Stimulated activated CD4-positive, alpha-beta T cell treated with anti-CD3 and anti-CD28 coated beads, TNF-alpha, amount 100 ng/mL, for 1 hour (primary cell): ENCODE results near the gene UBXN6.

ENCODE experiments used
- DNase-seq, 3 donors: peaks; one replicate each; pipeline ENCODE4 v3.0.0-alpha.2; 2020; ENCODE audit warnings: low read depth in 3 of 3, low spot score in 1 of 3

The UBXN6 gene

DNA sequence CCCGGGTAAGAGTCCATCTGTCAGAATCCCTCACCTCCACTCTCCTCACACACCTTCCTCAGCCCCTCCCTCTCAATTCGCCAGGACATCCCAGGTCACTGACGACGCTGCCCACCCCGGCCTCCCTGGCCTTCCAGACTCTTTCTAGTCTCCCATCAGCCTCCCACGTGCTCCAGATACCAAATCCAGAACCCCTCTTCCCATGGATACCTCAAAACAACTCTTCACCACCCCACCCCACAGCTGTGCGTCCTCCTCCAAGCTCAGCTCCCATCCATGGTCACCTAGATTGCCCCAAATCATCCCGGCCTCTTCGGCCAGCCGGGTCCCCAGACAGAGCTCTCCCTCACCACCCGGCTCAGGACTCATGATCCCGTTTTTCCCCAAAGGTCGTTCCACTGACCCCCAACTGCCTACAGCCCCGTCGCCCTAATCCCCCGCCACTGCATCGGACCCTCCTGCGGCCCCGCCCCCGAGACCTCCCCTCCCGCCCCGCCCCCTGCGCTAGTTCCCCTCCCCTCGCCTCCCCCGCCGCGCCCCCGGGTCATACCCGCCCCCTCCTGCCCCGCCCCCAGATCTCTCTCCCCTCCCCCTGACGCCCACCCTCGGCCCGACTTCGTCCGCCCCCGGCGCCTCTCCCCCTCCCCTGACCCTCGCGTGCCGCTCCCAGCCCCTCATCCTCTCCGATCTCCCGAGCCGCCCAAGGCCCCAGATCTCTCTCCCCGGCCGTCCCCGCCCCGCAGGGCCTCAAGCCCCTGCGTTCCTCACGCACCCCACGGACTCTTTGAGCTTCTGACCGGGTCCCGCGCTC, 546 bp downstream of the UBXN6 start:
- peak in 2 of 3 donors; percentile 22 to 32 for DNase-seq

DNA sequence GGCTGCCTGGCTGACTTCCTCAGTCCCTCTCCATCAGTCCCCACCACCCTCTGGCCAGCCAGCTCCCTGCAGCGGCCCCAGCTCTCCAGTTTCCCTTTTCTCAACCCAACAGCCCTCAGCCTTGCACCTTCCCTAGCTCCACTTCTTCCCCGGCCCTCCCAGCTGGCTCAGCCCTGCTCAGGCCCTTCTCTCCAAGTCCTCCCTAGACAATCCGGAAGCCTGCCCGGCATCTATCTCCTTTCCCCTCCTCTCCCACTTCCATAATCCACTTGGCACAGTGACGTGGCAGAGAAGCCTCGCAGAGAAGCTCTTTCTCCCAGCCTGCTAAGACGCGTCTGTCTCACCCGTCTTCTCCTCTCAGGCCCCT, 1.1 kb downstream of the UBXN6 start:
- no peak for DNase-seq

DNA sequence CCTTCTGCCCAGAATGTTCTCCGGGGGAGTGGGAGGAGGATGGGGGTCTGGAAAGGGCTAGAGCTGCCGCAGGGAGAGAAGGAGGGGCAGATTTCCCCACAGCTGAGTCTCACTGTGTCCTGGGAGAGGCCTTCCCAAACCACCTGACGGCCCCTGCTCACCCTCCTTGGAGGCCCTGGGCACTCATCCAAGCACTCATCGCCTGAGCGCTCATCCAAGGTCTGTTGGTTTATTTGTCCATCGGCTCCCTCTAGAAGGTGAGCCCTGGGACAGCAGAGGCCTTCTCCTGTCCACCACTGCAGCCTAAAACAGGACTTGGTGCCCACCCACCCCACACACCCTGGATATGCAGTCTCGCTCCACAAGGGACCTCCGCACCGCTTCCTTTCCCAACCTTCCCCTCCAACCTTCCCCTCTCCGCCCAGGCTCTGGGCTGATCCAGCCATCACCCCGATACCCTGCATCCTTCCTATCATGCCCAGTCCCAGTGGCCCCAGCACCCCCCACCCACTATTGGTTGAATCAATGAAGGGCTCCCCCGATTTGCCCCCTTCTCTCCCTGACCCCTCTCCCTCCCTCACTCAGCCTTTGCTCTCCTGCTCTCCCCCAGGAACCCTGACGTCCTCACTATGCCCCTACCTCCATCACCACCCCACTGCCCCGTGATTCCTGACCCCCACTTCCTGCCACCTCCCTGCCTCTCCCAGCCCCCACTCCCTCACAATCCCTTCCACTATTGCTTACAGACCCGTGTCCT, 1.7 kb downstream of the UBXN6 start:
- DNase-seq: no peak

DNA sequence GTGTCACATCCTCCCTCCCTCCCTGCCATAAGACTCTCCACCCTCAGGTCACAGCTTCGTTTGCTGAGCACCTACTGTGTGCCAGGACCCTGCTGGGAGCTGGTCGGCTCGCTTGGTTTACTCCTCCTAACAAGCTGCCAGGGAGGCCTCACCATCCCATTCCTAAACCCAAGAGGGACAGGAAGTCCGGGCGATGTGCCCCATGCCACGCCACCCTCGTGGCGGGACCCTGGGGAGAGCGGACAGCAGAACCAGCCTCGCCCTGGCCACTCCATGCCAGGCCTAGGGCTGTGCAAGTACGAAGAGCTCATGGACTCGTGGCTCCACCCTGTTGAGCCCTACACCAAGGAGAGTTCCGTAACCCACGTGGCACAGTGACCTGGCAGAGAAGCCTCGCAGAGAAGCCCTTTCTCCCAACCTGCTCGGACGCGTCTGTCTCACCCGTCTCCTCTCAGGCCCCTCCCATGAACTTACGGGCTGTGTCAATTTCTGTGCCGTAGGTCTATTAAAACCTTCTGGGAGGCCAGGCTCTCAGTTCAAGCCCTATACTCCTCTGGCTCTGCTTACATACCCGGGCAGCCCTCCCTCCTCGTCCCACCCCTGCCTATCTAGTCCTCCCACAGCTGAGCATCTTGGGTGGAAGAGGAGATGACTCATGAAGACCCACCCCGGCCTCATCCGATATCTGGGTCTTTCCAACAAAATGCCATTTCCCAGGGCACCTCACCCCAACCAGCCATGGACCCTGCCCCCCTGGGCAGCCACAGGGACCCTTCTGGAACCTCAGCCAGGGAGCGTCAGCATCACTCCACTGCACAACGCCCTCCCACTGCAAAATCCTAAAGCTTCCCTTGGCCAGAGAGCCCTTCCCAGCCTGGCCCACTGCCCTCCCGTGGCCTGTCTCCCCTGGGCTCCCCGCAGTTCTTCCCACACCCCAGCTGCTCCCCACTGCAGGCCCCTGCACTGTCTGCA, 2.6 kb downstream of the UBXN6 start:
- DNase-seq: no peak

DNA sequence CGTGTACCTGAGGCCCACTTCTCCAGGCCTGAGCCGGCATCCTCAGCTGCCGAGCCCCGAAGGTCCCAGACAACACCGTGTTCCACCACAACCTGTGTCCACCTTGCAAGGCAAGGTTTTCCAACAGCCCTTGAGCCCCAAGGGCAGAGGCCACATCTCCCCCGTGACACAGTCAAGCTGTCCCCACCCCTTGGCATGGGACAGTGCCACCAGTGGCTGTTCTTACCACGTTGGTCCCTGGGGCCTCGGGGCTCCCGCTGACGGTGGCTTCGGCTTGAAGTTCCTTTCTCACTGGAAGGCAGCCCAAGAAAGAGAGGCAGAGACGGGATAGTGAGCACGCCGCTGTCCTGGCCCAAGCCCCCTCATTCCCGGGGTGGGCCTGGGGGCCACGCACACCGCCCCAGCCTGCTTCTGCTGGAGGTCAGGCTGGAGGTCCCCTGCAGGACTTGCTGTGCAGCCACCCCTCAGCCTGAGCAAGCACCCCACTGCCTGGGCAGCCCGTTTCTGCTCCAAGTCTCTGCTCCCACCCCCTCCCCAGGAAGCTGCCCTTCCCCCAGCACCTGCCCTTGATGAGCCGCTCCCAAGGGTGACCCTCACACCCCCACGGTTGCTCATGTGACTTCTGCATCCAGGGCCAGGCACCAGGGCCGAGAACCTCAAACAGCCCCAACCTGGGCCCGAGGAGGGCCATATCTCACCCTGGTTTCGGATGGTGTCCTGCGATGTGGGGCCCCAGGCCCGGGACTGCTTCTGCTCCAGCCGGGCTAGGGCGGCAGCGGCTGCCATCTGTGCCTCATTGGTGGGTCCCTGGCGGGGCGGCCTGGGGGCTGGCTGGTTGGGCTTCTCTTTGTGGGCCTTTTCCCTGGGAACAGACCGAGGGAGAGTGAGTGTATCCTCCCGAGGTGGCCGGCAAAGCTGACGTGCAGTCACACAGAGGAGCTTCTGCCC, 4.1 kb downstream of the UBXN6 start:
- no peak for DNase-seq

DNA sequence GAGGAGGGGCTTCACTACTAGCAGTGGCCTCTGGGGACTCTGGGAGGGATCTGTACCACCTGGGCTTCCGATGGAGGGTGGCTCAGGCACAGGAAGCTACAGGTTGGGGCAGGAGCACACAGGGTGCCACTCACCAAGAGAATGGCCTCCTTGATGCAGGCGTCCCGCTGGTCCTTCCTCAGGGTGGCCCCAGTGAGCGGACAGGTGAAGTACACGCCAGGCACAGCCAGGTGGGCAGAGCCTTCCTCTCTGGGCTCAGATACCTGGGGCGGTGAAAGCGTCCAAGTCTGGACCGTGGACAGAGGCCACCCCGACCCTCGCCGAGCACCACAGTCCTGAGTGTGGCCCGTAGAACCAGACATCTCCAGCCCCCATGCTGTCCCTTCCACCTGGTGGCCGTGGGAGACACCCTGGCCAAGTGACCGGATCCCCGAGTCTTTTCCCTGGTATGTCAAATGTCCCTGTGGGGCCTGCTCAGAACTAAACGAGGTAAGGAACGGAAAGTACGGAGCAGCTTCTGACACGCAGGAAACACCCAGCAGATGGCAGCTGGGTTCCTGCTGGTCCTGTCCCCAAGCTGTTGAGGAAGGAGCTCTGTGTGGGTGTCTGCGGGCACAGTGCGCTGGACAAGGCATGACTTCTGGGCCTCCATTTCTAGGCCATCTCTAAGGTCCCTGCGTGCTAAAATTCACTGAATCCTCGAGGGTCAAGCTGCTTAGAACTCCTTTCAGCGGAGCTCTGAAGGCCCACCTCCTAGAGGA, 5.2 kb downstream of the UBXN6 start:
- DNase-seq: no peak

DNA sequence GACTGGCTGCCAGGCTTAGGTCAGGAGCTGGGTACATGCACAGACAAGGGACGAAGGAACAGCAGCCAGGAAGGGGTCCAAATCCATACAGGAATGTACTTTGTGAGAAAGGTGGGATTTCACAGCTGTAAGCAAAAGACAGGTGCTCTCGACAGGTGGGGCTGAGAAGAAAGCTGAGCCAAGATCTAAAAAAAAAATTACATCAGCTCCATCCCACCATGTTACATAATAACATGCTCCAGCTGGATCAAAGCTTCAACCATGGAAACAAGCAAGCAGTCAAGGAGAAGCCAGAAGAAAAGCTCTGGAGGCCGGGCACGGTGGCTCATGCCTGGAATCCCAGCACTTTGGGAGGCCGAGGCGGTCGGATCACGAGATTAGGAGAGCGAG, 8.0 kb downstream of the UBXN6 start:
- DNase-seq: no peak

DNA sequence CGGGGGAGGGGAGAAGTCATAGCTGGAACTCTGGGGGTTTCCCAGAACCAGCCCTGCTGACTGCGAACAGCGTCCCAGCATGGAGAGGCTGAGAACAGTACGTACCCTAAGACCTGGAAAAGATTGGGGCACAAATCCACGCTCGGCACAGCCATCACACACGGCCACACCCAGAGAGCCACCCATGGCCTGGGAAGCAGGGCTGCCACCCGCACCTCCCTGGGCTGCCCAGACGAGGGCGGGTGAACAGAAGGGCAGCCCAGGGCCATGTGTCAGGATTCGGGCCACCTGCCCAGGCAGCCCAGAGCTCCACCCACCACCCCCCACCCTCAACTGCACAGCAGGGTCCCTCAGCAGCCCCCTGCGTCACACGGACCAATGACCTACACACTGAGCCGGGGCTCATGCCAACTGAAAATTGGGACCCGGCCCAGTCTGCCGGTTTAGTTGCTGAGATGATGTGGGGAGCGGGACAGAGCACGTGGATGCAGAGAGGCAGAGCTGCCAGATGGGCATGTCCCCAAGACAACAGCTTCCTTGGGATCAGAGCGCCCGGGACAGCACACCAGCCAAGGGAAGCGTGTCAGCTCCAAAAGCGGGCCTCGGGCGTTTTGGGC, 8.5 kb downstream of the UBXN6 start:
- DNase-seq: no peak

DNA sequence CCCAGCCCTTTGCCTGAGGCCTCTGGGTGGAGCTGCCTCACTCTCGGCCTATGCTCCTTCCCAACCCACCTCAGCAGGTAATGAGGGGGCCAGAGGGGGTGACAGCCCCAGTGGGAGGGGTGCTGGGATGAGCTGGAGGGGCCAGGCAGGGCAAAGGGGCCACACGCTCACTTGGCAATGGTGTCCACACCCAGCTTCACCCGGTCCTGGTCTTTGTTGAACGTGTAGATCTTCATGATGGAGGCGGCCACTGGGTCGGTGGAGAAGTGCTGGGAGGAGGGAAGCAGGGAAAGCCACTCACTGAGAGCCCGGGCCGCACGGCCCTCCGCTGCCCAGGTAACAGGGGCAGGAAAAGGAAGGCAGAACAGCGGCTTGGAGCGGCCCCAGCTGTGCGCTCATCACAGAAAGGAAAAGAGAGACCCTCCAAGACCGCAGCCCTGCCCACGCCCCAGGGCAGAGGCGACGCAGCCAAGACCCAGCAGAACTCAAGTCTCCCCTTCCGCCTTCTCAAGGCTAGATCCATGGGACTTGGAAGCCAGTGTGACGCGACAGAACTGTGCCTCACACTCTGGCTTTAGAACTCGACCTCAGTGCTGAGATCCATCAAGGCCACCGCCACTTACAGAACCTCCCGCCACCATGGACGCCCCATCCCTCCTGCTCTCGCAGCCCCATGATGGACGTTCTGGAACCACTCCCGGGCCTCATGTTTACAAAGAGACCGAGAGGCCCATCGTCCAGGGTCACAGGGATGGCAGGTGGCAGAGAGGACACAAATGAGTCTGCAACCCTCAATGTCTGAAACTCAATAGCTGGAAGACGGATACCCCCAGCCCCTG, 9.2 kb downstream of the UBXN6 start:
- no peak for DNase-seq

DNA sequence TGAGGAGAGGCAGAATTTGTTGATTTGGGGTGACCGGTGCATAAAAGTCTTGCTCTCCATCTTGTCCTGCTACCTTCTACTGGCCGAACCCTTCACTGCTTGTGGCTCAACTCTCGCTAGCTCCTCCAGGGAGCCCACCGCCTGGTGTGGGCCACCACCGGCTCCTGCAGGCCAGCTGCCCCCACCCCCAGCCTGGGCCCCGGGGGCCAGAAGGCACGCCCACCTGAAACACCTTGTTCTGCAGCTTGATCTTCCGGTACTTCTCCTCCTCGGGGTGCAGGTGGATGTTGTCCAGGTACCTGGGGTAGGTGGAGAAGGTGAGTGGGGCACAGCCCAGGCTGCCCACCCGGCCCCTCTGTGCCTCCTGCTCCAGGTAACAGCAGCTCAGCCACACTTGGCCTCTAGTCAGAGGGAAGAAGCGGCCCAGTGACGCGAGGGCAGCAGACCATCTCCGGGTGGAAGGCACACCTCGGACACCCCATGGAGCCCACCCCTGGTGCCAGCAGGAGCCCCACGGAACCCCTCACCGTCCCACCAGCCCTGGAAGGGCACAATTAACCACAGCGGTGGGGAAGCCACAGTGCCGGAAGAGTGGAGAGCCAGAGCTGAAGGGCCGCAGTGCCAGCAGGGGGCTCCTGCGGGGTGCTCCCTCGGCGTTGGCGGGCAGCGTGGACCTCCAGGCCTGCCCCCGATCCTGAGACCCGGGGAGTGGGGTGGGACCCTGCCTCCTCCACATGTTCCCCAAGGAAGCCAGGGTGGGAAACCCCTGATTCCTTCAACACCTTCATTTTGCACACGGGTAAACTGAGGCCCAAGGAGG, 10.1 kb downstream of the UBXN6 start:
- no peak for DNase-seq

DNA sequence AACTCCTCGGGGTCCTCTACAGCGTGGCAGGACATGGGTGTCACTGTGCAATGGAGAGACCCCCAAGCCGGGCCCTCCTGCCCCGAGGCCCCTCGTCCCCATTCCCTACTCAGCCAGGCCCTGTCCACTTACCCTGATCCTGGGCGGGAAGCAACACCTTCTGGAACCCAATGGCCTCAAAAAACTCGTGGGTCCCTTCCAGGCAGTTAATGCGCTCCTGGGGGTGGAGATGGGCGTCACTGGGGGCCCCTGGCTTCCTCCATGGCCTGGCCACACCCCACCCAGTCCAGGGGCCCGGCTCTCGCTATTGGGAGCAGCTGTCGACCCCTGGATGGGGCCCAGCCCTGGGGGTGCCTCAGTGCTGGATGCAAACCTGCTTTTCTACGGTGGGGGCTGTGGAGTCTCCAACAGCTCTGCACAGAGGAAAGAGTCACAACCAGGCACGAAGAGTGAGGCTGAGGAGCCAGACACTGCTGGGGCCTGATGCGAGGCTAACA, 10.8 kb downstream of the UBXN6 start:
- DNase-seq: no peak

DNA sequence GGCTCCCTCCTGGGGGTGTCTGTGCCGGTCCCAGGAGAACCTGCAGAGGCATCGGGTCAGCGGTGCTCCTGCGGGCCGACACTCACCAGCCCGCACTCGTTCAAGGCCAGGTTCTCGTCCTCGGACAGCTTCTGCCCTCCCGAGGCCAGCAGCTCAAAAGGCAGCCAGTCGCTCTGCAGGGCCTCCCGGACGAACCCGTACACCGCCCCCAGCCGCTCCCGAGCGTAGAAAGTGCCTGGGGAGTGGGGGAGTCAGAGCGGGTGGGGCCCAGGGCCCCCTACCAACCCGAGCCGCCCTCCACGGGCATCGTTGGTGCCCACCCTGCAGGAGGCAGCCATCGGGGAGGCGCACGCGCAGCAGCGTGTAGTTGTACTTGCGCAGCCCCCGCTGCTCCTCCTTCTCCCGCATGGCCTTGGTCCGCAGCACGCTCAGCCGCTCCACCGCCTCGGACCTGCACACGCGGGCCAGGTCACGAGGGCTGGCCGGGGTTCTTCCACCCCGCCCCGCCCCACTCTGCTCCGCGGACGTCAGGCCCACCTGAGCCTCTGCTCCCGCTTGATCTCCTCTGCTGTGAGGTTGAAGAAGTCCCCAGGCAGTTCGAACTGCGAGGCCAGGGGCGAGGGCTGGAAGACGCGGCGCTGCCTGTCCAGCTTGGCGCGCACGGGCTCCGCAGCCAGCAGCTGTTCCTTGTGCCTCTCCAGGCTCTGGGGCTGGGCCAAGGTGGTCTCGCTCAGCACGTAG, 11.5 kb downstream of the UBXN6 start:
- no peak for DNase-seq

DNA sequence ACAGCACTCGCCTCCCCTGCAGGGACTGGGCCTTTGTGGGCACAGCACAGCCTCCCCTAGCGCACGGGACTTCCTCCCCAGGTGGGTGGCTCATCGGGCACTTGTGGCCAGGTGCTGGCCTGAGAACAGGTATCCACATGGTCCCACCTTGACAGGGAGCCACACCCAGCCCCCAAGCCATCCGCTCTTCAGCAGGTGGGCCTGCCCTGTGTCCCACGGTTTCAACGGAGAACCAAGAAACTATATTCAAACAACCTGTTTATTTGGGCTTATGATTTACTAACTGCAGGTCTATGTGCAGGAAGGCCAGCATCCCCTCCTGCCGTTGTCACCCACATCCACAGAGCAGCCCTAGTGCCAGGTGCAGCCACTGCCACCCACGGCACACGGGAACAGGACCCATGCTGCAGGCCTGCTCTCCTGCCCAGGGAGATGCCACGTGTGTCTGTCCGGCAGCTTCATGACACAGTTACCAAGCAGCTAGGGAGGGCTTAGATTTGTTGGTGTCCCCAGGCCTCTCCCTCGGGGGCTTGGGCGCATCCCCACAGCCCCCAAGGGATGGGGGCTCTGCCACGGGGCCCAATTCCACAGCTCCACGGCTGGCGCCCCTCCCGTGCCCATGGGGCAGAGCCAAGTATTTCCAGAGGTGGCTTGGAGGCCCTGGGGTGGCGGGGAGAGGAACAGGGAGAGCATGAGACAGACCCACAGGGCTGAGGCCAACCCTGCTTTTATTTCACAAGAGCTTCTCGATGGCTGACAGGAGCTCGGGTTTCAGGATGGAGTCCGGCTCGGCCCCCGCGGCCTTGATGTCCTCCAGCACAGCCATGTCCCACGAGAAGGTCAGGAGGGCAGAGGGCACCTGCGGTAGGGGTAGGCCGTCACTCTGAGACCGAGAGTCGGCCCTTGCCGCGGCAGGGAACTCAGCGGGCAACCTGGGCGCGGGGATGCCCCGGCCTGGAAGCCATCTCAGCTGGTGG, 12.5 kb downstream of the UBXN6 start:
- DNase-seq: no peak

DNA sequence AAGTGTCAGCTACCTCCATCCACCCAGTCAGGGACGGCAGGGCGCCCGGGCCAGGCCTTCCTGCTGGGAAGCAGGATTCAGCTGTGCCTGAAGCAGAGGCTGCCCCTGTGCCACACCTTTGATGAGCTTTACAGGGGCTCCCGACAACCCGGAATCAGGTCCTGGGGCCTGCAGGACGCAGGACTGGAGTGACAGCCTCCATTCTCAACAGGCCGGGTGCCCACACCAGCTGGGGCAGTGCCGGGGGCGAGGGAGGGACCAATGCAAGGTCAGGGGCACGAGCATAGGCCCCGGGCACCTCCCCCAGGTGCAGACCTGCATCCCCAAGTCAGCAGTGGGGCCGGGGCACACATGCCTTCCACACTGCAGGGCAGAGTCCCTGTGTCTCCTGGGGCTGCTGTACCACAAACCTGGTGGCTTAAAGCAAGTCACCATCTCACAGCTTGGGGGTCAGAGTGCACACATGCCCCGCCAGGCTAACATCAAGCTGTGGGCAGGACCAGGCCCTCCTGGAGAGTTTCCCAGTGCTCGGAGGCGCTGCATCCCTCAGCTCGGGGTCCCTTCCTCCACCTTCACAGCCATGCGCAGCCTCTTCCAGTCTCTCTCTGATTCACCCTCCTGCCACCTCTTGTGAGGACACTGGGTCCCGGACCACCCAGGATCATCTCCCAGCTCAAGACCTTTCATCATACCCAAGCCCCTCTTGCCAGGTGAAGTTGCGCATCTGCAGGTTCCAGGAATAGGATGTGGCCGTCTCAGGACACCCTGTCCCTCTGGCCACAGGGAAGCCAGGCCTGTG, 13.4 kb downstream of the UBXN6 start:
- DNase-seq: no peak

DNA sequence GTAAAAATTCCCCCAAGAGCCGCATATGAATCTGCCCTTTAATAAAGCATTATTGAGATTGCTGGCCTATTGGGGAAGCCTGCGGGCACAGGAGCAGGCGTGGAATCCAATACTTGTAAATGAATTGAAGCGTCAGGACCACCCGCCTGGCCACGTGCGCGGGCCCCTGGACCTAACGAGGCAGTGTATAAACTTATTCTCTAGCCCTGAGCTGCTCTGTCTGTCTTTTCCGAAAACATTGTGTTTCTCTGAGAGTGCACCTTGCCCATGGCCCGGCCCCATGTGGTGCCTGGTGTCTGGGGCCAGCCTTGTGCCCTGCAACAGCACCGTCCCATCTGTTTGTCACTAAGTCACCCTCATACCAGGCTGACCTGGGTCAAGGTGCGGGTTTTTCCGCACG, 14.4 kb downstream of the UBXN6 start:
- no peak for DNase-seq
